HepG2 (cell line): ENCODE measurements around the gene WASF1. TPM values are rescaled to one million over a fixed set of nuclear protein-coding genes. Genes with fewer than 3 reads are reported as not detected.

ENCODE experiments used
- ATAC-seq: fragments of 200-7000 bp; cut with Tn5 transposase; 3 replicates; pipeline ENCODE4 v1.9.1; 2020; ENCODE audit warnings: mild to moderate bottlenecking, moderate library complexity
- BruUV-seq: library from RNA; stranded (reverse); fragments of 400-500 nt; replicated peaks from 2 replicates; lab custom pipeline; 2021; lab: Mats Ljungman, UMichigan
- CTCF ChIA-PET: fragments of 300-600 bp; formaldehyde crosslinking; extraction: SDS; loops from one replicate; lab custom pipeline; 2021; ENCODE audit warnings: low total read pairs, inconsistent platforms, low intra/inter-chr PET ratio; lab: Yijun Ruan, JAX
- POLR2A ChIA-PET: fragments of 350-600 bp; sonication (Branson Sonifier 250); formaldehyde crosslinking; loops from one replicate; lab custom pipeline; 2020; ENCODE audit warnings: antibody characterized with exemption, inconsistent platforms; lab: Yijun Ruan, JAX
- DNase-seq: peaks from one replicate; pipeline ENCODE4 v3.0.0-alpha.2; 2015; ENCODE audit warnings: low spot score
- FAIRE-seq: peaks from 3 replicates; lab custom pipeline; 2011; peaks lifted over from hg19 to GRCh38; lab: Jason Lieb, UNC
- H2AFZ ChIP-seq: one replicate; pipeline ENCODE4 v1.6.1; 2011; ENCODE audit warnings: low read length, inconsistent platforms
- H3K27ac ChIP-seq: fragments of 300-600 bp; 3 replicates; pipeline ENCODE4 v1.8.0; 2011; ENCODE audit warnings: mixed run types, mild to moderate bottlenecking, mixed read lengths, low read length, inconsistent platforms; ENCODE audit not compliant: insufficient read depth; ENCODE audit errors: extremely low read length
- H3K27me3 ChIP-seq, 2 experiments: fragments of 200-600 bp in 1 of 2; 2 replicates in 1 of 2; 3 replicates in 1 of 2; pipeline versions ENCODE4 v1.6.0 to v1.8.0; 2011; ENCODE audit warnings: low read length in 2 of 2, mild to moderate bottlenecking in 2 of 2, moderate library complexity in 2 of 2, inconsistent platforms in 1 of 2; ENCODE audit not compliant: insufficient read depth in 2 of 2, control insufficient read depth in 1 of 2
- H3K36me3 ChIP-seq, 2 experiments: fragments of 200-600 bp in 1 of 2; replicated peaks in 1 of 2; 2 replicates in 1 of 2; 3 replicates in 1 of 2; pipeline versions ENCODE4 v1.5.1 to v1.8.0; 2011; ENCODE audit warnings: low read length in 2 of 2, inconsistent platforms in 1 of 2; ENCODE audit not compliant: insufficient read depth in 2 of 2, control insufficient read depth in 1 of 2
- H3K4me1 ChIP-seq: 2 replicates; pipeline ENCODE4 v1.5.1; 2012; ENCODE audit warnings: low read length, inconsistent platforms; ENCODE audit not compliant: insufficient read depth
- H3K4me2 ChIP-seq: 2 replicates; pipeline ENCODE4 v1.6.0; 2011; ENCODE audit warnings: low read depth, low read length, inconsistent platforms
- H3K4me3 ChIP-seq, 3 experiments: fragments of 200-600 bp in 1 of 3; sonication (generic), shearing (Covaris generic) in 1 of 3; replicated peaks in 1 of 3; 2 replicates each; pipeline ENCODE4 v1.5.1; 2011 to 2016; ENCODE audit warnings: low read length in 3 of 3, inconsistent platforms in 2 of 3, low read depth in 2 of 3, mild to moderate bottlenecking in 2 of 3, control low read depth in 1 of 3, mixed read lengths in 1 of 3; ENCODE audit not compliant: insufficient read depth in 1 of 3
- H3K79me2 ChIP-seq: one replicate; pipeline ENCODE4 v1.6.1; 2011; ENCODE audit warnings: low read length, inconsistent platforms; ENCODE audit not compliant: insufficient read depth
- H3K9ac ChIP-seq: 2 replicates; pipeline ENCODE4 v1.6.0; 2011; ENCODE audit warnings: mild to moderate bottlenecking, low read depth, low read length, inconsistent platforms; ENCODE audit not compliant: insufficient read depth
- H3K9me3 ChIP-seq: 2 replicates; pipeline ENCODE4 v1.5.1; 2012; ENCODE audit warnings: mild to moderate bottlenecking, low read length
- H4K20me1 ChIP-seq: 2 replicates; pipeline ENCODE4 v1.6.0; 2011; ENCODE audit warnings: inconsistent platforms, mild to moderate bottlenecking, low read length, moderate library complexity; ENCODE audit not compliant: insufficient read depth
- BCLAF1 ChIP-seq: fragments of 450-650 bp; IDR thresholded peaks from 2 replicates; pipeline ENCODE4 v1.6.1; 2017; ENCODE audit warnings: mild to moderate bottlenecking
- MTA1 ChIP-seq: sonication (generic); formaldehyde crosslinking; IDR thresholded peaks from 2 replicates; pipeline ENCODE4 v1.4.0; 2020; ENCODE audit warnings: missing genetic modification reagents, mild to moderate bottlenecking, borderline replicate concordance
- NCOA5 ChIP-seq: sonication (generic); formaldehyde crosslinking; IDR thresholded peaks from 2 replicates; pipeline ENCODE4 v1.4.0; 2020; ENCODE audit warnings: missing genetic modification reagents
- NFYC ChIP-seq: IDR thresholded peaks from 2 replicates; pipeline ENCODE4 v1.6.1; 2016; ENCODE audit warnings: missing genetic modification reagents, missing compliant biosample characterization
- NONO ChIP-seq, 2 experiments: fragments of 450-650 bp in 1 of 2; sonication (generic) in 1 of 2; formaldehyde crosslinking in 1 of 2; IDR thresholded peaks in 1 of 2; conservative IDR thresholded peaks in 1 of 2; 2 replicates each; pipeline versions ENCODE4 v1.6.1 to v1.8.0; 2017 to 2022; ENCODE audit warnings: mild to moderate bottlenecking in 1 of 2, missing genetic modification reagents in 1 of 2, moderate library complexity in 1 of 2
- RFX5 ChIP-seq: IDR thresholded peaks from 2 replicates; pipeline ENCODE4 v1.6.1; 2011; ENCODE audit warnings: low read depth, low read length, improper control_type of control experiment
- SSRP1 ChIP-seq: IDR thresholded peaks from 2 replicates; pipeline ENCODE4 v1.6.1; 2016; ENCODE audit warnings: control low read depth
- TFDP2 ChIP-seq: sonication (generic); formaldehyde crosslinking; IDR thresholded peaks from 2 replicates; pipeline ENCODE4 v1.4.0; 2020; ENCODE audit warnings: missing genetic modification reagents
- ZBTB26 ChIP-seq: IDR thresholded peaks from 2 replicates; pipeline ENCODE4 v1.6.1; 2016; ENCODE audit warnings: missing compliant biosample characterization, missing genetic modification reagents, borderline replicate concordance
- ZFP91 ChIP-seq: sonication (generic); formaldehyde crosslinking; IDR thresholded peaks from 2 replicates; pipeline ENCODE4 v1.9.0; 2022; ENCODE audit warnings: missing genetic modification reagents, mild to moderate bottlenecking, borderline replicate concordance
- ZNF253 ChIP-seq: sonication (generic); formaldehyde crosslinking; IDR thresholded peaks from 2 replicates; pipeline ENCODE4 v1.8.0; 2022; ENCODE audit warnings: mild to moderate bottlenecking, missing genetic modification reagents, borderline replicate concordance
- ZNF513 ChIP-seq: sonication (generic); formaldehyde crosslinking; conservative IDR thresholded peaks from 2 replicates; pipeline ENCODE4 v1.5.0; 2020; ENCODE audit warnings: missing genetic modification reagents
- ZNF879 ChIP-seq: sonication (generic); formaldehyde crosslinking; IDR thresholded peaks from 2 replicates; pipeline ENCODE4 v1.8.1; 2023; ENCODE audit warnings: missing genetic modification reagents
- in situ Hi-C: cut with HindIII; loops from 2 replicates; pipeline ENCODE4 v1.10.0; 2017; ENCODE audit warnings: low pct_unique_long_range_greater_than_20kb; ENCODE audit not compliant: extremely low pct_ligation_motif_present
- intact Hi-C: fragments of 100-400 bp; cut with micrococcal nuclease; formaldehyde crosslinking; loops from one replicate; pipeline ENCODE4 v1.10.0; 2022; ENCODE audit not compliant: unreplicated experiment
- polyA plus RNA-seq, 8 experiments: library from polyadenylated mRNA; depleted of rRNA in 3 of 8; stranded (reverse) in 7 of 8; unstranded in 1 of 8; fragments of >200 nt; fragmentation: Illumina TruSeq in 4 of 8; extraction: Trizol in 4 of 8; gene quantifications; 2 replicates each; pipeline versions ENCODE4 v1.2.1 to v1.2.3, GENCODE V29; 2011 to 2016; ENCODE audit warnings: low read depth in 4 of 8, missing spikeins in 1 of 8, mixed read lengths in 1 of 8; ENCODE audit not compliant: insufficient read depth in 1 of 8
- total RNA-seq, 5 experiments: library from RNA; depleted of rRNA; stranded (reverse); fragments of >200 nt; fragmentation: Illumina TruSeq; extraction: Trizol; gene quantifications; 2 replicates each; pipeline ENCODE4 v1.2.3, GENCODE V29; 2016; ENCODE audit warnings: low read depth in 1 of 5
- TF ChIP-seq, protein P1 (sequence below): sonication (generic); formaldehyde crosslinking; IDR thresholded peaks from 2 replicates; pipeline ENCODE4 v1.8.1; 2023; ENCODE audit warnings: missing genetic modification reagents, mild to moderate bottlenecking, borderline replicate concordance

The WASF1 gene
- total and polyA plus RNA-seq, 2 of the 13 experiments (the other 11 are each of a cell fraction or from before 2014, with no cell fraction given), result 8.5 to 17.3 TPM

DNA sequence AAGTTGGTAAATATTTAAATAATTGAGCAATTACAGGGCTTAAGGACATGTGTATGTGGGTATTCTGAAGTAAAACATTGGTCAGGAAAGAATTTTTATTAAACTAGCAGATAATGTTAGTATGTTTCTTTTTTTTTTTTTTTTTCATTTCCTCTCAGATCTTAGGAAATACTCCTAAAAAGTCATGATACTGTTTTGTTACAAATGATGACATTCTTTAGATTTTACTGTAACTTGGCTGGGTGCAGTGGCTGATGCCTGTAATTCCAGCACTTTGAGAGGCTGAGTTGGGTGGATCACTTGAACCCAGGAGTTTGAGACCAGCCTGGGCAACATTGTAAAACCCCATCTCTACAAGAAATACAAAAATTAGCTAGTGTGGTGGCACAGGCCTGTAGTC is 42.3 kb upstream of the WASF1 start:
- peaks cover 6% of the 10 kb centered on the region; the same call in 1 of the 2 replicates for H3K4me1 ChIP-seq
- H2AFZ ChIP-seq, result no peak overlapping the region
- CTCF ChIA-PET, result no interaction called here
- H3K4me3 ChIP-seq, result no peak overlapping the region
- H3K36me3 ChIP-seq, result peaks cover 4 to 13% of the 10 kb centered on the region in 2 experiments; a peak in 3 of 5 replicates
- in situ Hi-C loops, result no loop called here
- H3K27me3 ChIP-seq, result no peaks in the 10 kb centered on the region
- DNase-seq (no peak), ATAC-seq (no peak), FAIRE-seq (no peak)
- no peak overlapping the region for H3K27ac ChIP-seq
- BruUV-seq, result no TSS peak
- no peaks in the 10 kb centered on the region for H4K20me1 ChIP-seq
- H3K4me2 ChIP-seq, result no peak overlapping the region
- POLR2A ChIA-PET, result no interaction called here
- no peak overlapping the region for H3K9ac ChIP-seq
- no peaks in the 10 kb centered on the region for H3K9me3 ChIP-seq
- intact Hi-C loops, result no loop called here
- H3K79me2 ChIP-seq, result no peaks in the 10 kb centered on the region
- no peak for TF ChIP-seq ZNF513 (CRISPR knock-in tag)
- no peak for TF ChIP-seq MTA1 (CRISPR knock-in tag)
- TF ChIP-seq RFX5, result no peak
- no peak for TF ChIP-seq TFDP2 (CRISPR knock-in tag)
- TF ChIP-seq SSRP1 (CRISPR knock-in tag), result no peak
- TF ChIP-seq NCOA5, result no peak
- no peak for TF ChIP-seq ZNF253
- TF ChIP-seq, protein P1, sequence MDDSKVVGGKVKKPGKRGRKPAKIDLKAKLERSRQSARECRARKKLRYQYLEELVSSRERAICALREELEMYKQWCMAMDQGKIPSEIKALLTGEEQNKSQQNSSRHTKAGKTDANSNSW (CRISPR knock-in tag), result no peak
- no peak for TF ChIP-seq ZBTB26 (CRISPR knock-in tag)
- no peak for TF ChIP-seq NONO (IDR thresholded peaks at IDR 0.05)
- no peak for TF ChIP-seq NONO (CRISPR knock-in tag; conservative IDR thresholded peaks at IDR 0.05)
- no peak for TF ChIP-seq ZNF879
- TF ChIP-seq BCLAF1, result no peak
- no peak for TF ChIP-seq ZFP91 (CRISPR knock-in tag)
- TF ChIP-seq NFYC (CRISPR knock-in tag), result no peak
